HG02798 (cell line): ENCODE measurements around the gene NFIX.

Source experiments
- ATAC-seq: cut with Tn5 transposase; IDR thresholded peaks from one replicate; pipeline ENCODE4 v1.9.1; 2021; ENCODE audit warnings: mild to moderate bottlenecking; ENCODE audit not compliant: unreplicated experiment, poor library complexity

NFIX gene

DNA sequence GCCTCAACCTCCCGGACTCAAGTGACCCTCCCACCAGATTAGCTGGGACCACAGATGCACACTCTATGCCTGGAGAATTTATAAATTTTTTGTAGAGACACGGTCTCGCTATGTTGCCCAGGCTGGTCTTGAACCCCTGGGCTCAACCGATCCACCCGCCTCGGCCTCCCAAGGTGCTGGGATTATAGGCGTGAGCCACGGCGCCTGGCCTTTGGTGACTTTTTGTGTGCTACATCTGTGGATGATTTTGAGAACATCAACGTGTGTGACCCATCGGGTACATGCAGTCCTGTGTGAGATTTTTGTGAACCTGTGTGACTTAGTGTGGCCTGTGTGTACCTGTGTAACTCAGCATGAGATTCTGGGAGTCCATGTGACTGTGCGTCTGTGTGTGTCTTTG is 8.5 kb upstream of the NFIX start:
- ATAC-seq, result no peak

DNA sequence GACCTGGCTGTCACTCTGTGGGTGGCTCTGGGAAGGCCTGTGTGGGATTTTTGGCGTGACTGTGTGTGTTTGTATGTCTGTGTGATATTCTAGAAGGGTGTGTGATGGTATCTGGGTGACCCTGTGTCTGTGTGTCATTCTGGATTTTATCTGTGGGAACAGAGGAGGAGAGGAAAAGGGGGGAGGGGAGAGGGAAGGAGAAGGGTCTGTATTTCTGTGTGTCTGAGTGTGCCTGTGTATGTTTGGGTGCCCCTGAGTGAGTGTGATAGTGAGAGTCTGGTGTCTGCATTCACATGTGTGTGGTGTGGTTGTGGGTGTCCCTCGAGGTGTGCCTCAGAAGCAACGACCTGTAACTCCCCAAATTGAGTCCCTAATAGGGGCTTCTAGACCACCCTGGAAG is 8.1 kb upstream of the NFIX start:
- no peak for ATAC-seq

DNA sequence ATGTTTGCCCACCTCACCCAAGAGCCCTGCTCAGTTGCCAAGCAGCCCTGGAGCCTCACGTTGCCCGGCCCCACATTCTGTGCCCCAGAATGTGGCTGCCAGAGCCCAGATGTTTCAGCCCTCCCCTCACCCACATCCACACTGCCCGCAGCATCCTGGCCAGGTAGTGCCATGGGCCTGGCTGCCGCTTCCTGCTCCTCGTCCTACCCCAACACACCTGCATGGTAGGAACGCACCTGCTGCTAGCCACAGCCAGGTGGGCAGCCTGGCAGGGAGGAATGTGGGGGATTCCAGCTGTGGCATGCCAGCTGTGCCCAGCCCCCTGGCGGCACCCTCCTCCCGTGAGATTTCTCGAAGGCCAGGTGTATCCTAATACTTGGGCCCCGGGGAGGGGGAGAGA is 7.5 kb upstream of the NFIX start:
- no peak for ATAC-seq

DNA sequence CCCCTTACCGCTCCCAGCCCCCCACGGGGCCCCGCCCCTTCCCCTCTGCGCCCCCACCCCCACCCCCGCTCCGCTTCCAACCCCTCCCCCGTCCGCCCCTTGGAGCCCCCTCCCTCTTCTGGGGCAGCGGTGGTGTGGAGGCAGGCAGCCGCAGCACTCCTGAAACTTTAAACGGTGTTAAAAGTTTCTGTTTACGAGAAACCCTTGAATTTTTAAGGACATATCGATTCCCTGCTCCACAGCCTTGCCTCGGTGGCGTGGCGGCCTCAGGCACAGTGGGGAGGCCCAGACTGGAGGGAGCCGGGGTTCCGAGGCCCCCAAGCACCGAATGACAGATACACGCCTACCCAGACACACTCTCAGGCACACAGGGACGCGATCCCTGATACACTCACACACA is 4.8 kb upstream of the NFIX start:
- no peak for ATAC-seq

DNA sequence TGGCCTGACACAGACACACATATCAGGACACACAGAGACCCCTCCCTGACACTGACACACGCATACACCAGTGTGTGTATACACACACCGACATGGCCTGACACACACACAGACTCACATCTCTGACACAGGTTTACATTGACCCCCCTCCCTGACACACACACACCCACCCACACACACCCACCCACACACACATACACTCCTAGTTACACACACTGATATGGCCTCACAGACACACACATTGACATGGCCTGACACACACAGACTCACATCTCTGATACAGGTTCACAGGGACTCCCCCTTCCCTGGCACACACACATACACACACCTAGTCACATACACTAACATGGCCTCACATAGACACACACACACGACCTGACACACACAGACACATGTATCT is 4.4 kb upstream of the NFIX start:
- no peak for ATAC-seq

DNA sequence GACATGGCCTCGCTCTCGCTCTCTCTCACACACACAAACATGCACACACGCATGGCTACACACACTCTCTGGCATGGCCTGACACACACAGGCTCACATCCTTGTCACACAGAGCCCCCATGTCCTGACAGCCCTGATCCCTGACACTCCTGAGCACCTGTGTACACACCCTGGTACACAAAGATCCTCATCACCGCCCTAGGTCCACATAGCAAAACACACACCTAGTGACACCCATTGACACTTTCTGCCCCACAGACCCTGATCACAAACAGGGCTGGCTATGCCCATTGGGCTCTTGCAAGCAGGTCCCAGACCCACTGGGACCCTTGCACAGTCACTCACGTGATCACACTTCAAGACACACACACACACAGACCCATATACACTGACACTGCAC is 4.0 kb upstream of the NFIX start:
- no peak for ATAC-seq

DNA sequence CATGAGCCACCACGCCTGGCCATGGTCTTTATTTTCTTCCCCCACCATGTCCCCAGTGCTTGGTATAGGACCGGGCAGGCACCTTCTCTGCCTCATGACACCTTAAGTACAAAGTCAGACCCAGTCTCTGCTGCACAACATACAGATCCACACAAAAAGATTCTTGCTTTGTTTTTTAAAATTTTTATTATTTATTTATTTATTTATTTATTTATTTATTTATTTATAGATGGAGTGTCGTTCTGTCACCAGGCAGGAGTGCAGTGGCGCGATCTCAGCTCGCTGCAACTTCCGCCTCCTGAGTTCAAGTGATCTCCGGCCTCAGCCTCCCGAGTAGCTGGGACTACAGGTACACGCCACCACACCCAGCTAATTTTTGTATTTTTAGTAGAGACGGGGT is 2.5 kb upstream of the NFIX start:
- ATAC-seq, result no peak

DNA sequence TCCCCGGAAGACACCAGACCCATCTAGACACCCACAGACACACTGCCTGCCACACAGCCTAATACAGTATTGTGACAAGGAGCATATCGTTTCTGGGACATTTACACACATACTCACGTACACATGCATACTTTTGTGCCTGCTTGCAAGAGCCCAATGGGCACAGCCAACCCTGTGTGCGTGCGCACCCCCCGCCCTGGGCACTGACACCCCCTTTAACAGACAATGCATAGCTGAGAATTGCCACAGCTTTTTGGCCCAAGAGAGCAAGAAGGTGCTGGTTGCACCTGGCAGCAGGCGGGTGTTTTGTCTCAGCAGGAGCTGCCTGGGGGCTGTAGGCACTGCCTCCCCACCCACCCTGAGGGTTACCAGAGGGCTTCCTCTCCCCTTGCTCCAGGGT is 1.7 kb upstream of the NFIX start:
- ATAC-seq, result no peak

DNA sequence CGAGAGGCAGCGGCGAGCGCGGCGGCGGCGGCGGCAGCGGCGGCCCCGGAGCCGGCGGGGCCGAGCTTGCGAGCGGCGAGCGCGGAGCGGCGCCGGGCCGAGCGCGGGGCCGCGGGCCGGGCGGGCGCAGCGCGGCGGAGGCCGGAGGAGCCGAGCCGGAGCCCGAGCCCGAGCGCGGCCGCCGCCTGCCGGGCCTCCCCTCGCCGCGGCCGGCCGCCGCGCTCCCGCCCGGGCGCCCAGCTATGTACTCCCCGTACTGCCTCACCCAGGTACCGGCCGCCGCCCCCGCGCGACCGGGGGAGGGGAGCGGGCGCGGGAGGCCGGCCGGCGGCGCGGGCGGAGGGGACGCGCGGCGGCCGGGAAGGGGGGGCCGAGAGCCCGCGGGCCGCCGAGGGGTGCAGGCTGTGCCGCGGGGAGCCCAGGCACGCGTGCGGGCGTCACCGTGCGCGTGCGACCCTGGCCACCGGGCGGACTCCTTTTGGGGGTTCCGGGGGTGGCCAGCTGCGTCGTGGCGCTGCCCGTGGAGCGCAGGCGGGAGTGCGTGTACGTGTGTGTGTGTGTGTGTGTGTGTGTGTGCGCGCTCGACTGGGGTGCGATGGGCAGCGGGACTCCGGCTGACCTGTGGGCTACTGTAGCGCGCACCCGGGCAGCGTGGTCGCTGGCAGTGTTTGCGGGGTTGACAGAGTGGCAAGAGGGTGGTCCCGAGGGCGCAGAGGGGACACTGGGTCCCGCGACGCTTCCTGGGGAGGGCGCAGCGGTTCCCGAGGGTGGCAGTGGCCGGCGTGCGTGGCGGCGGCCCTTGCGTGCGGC is 526 bp downstream of the NFIX start:
- ATAC-seq, result no peak

DNA sequence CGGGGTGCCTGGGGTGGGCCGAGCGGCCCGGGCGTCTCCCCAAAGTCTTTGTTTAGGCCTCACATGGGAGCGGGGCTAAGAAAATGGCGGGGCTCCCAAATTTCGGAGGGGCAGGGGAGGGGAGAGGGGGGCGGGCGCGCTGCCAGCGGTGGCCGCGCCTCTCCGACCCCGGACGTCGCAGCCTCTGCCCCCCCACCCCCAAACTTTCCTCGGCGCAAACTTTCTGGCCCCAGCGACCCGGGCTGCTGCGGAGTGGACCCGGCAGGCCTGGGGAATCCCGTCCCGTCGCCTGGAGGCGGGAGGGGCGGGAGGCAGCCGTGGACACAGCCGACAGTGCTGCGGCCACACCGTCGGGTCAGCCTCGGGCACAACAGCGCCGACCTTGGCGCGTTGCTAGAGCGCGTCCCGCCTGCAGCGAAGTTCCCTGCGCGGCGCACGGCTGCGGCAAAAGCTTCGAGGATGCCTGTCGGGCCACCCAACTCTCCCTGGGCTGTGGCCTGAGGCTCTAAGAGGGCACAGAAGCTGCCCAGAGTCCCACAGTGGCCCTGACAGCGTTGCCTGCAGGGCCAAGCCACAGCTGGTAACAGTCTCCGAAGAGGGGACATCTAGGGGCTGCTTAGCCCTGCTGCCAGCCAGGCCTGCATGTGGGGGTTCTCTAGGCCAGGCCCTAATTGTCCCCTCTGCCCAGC is 1.3 kb downstream of the NFIX start:
- ATAC-seq, result no peak

DNA sequence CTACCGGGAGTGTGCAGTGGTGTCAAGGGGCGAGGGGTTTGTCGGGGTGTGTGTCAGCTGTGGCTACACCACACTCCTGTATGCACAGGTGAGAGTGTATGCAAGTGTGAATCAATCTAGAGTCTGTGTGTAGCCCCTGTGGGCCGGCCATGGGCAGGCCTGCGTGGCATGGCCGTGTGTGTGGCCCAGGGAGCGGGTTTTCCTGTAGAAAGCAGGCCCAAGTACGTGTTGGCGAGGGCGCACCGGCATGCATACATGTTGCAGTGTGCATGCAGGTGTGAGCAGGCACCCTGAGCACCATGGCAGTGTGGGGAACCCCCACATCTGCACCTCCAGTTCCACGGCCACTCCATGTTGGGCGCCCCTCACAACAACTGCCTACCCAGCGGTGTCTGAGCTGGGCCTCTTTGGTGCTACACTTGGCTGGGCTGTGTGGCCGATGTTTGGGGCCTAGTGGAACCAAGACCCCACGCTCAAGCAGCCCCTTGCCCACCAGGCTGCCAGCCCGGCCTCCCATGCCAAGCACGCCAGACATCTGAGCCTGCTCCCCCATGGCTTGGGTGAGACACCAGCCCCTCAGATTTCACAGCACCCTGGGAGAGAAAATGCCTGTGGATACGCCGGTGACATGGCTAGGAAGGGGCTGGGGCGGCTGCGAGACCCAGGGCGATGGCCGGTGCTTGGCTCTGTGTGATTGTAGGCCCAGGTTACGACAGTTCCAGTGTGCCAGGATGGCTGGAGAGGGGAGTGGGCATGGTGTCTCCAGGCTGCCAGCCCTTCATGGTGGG is 2.1 kb downstream of the NFIX start:
- no peak for ATAC-seq

DNA sequence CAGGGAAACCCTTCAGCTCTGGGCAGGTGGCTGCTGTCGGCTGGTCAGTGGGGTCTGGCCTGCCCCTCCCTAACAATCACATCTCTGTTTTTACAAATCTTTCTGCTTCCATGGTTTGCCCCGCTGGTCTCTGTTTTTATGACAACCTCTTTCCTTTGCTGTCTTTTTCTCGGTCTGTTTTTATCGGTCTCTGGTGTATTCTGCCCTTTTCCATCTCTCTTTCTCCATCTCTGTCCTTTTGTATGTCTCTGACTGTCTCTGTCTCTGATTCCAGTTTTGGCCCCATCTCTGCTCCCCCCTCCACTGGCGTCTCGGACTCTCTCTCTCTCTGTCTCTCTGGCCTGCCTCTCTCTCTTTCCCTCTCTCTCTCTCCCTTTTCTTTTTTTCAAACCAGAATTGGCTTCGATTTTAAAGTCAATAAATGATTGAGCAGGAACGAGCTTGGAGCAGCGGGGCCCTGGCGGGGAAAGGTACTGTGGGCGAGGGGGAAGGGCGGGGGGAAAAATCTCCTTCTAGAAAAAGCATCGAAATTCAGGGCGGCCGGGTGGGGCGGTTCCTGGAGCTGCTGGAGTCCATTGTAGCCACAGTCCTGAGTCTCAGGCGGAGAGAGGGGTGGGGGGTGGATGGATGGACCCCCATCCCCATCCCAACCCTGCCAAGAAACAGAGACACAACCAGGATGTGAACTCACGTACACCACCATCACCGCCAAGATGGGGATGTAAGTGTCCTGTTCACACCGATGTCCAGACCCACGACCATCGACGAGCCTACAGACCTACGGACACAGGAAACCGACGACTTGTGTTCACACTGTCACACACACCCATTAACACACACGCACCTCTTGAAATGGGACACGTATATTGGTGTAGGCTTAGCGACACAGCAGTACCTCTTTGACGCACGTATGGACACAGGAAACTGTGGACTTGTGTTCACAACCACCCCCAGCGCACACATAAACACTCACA is 3.0 kb downstream of the NFIX start:
- ATAC-seq, result no peak

DNA sequence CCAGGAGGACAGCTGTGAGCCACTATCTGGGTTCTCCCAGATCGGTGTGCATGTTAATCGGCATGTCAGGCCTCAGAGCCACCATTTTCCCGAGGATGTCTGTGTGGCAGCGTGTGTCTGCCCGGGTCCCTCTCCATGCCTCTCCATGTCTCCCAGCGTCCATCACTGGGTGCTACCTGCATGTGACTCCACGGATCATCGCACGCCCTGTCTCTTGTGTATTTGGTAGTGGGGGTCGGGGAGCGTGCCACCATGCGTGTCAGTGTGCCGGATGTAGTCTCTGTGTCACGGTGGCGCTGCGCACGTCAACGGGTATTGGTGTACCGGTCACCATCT is 5.9 kb downstream of the NFIX start:
- ATAC-seq, result no peak

DNA sequence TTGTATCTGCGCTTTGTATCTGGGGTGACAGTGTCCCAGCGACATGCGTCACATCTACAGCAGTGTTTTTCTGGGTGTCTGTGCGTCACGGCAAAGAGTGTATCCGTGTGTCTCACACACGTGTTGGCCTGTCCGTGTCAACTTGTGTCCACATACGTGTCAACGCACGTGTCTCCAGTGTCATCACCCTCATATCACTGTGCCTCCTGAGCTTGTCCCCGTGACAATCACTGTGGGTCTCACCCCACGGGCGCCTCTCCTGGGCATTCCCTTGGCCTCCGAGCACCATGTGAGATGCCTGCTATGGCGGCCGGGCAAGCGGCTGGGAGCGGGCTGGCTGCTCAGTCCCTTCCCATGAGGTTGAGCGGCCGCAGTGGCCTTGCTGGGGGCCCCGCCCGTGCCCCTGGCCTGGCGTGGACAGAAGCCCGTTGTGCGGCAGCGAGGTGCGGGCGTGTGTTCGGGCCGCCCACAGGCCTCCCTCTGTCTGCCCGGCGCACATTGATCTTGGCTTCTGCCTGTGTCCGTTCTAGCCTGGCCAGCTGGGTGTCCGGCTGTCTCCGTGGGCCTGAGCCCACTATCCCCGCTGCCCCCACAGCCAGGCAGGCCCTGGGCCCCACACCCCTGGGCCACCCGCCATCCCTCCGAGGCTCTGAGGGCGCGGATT is 6.4 kb downstream of the NFIX start:
- no peak for ATAC-seq

DNA sequence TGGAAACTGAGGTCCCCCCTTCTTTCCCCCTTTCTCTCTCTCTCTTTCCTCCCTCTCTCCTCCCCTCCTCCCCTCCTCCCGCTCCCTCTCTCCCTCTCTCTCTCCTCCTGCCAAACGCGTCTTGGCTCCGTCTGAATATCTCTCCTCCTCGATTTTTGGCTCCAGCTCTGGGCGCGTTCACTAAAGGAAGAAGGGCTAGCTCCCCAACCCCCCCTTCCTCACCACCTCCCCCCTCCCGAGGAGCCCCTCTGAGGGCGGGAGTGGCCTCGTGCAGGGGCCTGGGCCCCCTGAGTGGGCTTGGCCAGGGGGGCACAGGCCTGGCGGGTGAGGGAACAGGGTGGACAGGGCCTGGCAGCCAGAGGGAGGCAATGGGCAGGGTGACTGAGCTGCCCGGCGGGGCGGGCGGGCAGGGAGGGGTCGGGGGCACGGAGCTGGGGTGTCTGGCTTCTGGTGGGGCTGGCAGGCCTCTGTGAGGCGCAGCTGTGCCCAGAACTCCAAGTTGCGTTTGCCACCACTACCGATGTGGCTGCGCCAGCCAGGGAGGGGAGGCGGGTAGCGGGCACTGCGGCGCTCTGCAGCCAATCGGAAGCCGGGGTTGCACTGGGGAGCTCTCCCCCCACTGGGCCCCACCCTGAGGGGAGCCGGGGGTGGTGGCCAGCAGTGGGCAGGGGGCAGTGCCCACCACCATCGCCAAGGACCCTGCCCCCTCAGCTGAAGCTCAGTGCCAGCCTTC is 7.1 kb downstream of the NFIX start:
- ATAC-seq, result no peak

DNA sequence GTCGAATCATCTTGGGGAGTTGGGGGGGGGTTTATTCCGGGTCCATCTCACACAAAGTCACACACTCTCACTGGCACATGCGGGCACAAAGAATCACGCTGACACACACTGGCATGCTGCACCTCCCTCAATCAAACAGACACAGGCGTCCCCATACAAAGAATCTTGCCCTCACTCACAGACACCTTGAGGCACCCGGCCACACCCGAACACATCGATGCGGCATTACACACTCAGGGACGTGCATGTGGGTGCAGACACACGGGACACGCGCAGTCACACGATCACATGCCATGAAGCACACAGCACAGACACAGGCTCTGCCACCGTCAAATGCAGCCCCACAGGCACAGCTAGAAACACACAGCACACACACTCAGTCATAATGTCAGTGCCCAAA is 7.8 kb downstream of the NFIX start:
- no peak for ATAC-seq

DNA sequence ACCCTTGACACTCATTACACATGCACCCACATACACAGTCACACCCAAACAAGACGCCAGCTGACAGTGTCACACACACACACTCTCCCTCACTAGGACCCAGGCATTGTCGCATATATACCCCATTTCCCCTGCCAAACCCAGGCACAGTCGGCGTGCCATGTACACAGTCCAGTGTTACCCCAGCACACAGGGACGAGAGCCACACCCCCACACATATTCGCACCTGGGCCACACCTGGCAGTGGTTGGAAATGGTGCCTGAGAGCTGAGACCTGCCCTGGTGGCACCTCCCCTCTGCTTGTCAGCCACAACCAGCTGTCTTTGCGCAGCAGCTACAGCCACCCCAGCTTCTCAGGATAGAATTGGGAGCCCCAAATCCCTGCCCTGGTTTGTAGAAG is 9.0 kb downstream of the NFIX start:
- no peak for ATAC-seq

DNA sequence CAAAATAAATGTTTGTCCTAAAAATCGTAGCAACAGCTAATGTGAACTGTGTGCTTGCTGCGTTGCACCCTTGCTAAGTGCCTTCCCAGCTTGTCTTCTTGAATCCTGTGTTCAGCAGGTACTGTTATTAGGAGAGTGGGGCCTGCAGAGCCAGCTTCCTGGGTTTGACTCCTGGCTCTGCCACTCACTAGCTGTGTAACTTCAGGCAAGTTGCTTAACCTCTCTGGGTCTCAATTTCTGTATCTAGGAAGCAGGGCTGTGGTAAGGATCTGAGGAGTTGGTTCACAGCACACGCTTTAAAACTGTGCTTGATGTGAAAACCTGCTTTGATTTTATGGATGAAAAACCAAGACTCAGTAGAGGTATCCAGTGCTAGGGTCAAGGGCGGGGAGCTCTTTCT is 10.0 kb downstream of the NFIX start:
- no peak for ATAC-seq

DNA sequence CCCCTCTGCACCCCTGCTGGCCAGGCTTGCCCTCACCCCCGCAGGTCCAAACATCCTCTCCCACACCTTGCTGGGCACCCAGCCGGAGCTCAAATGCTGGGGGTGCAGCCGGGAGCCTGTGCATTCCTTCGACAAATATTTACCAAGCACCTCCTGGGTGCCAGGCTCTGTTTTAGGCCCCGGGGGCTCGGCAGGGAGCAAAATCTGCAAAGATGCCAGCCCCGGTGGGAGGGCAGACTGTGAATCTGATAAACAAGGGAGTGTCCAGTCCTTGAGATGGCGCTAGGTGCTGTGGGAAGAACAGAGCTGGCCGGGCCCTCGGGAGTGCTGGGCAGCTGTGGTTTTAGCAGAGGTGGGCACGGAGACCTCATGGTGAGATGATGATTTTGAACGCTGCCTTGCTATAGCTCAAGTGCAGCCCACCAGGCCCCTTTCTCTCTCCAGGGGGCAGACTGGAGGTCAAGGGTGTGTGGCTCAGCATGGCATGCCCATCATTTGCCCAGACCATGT is 10.6 kb downstream of the NFIX start:
- ATAC-seq, result no peak
